Naive B cell (primary cell): ENCODE data around the gene ENDOU. TPM values are rescaled to one million over a fixed set of nuclear protein-coding genes. Genes with fewer than 3 reads are reported as not detected.
"Not testable (repeated sequence)": the region's sequence is repeated elsewhere in the genome, so short reads cannot be mapped to it uniquely, and the experiment has no call there.

Experiments
- ATAC-seq, 2 donors: fragments of 150-1000 bp; cut with Tn5 transposase; 2 replicates each; pipeline ENCODE4 v1.10.0; 2021; ENCODE audit warnings: low read depth in 2 of 2, mild to moderate bottlenecking in 2 of 2, moderate library complexity in 2 of 2
- DNase-seq: peaks from one replicate; pipeline ENCODE4 v3.0.0; 2022
- H3K27ac Mint-ChIP-seq, 6 donors: one replicate each; pipeline ENCODE4 v1.8.0; 2020 to 2022; ENCODE audit warnings: mild to moderate bottlenecking in 6 of 6, mixed read lengths in 6 of 6, moderate library complexity in 5 of 6, inconsistent platforms in 2 of 6
- H3K27me3 Mint-ChIP-seq, 3 donors: one replicate each; pipeline ENCODE4 v1.8.0; 2021 to 2022; ENCODE audit warnings: mixed read lengths in 3 of 3, mild to moderate bottlenecking in 1 of 3
- H3K36me3 Mint-ChIP-seq, 2 donors: one replicate each; pipeline ENCODE4 v1.8.0; 2020 to 2022; ENCODE audit warnings: mixed read lengths in 2 of 2, inconsistent platforms in 1 of 2, mild to moderate bottlenecking in 1 of 2
- H3K4me1 Mint-ChIP-seq, 3 donors: one replicate each; pipeline ENCODE4 v1.8.0; 2020 to 2022; ENCODE audit warnings: mixed read lengths in 3 of 3, inconsistent platforms in 1 of 3, mild to moderate bottlenecking in 1 of 3, moderate library complexity in 1 of 3
- H3K4me3 Mint-ChIP-seq, 8 donors: one replicate each; pipeline ENCODE4 v1.8.0; 2020 to 2022; ENCODE audit warnings: mild to moderate bottlenecking in 8 of 8, mixed read lengths in 8 of 8, moderate library complexity in 8 of 8, inconsistent platforms in 2 of 8
- H3K9me3 Mint-ChIP-seq, 7 donors: one replicate each; pipeline ENCODE4 v1.8.0; 2020 to 2022; ENCODE audit warnings: mixed read lengths in 7 of 7, mild to moderate bottlenecking in 5 of 7, inconsistent platforms in 2 of 7, moderate library complexity in 1 of 7
- polyA plus RNA-seq, 6 donors: library from polyadenylated mRNA; unstranded; fragments of 300-500 nt; fragmentation: Illumina TruSeq; gene quantifications; one replicate each; pipeline ENCODE4 v1.2.3, GENCODE V29; 2021; ENCODE audit warnings: low read depth in 6 of 6

Gene ENDOU
- polyA plus RNA-seq, 6 donors from 2014 or later = 0.21 TPM; not detected in 5

DNA sequence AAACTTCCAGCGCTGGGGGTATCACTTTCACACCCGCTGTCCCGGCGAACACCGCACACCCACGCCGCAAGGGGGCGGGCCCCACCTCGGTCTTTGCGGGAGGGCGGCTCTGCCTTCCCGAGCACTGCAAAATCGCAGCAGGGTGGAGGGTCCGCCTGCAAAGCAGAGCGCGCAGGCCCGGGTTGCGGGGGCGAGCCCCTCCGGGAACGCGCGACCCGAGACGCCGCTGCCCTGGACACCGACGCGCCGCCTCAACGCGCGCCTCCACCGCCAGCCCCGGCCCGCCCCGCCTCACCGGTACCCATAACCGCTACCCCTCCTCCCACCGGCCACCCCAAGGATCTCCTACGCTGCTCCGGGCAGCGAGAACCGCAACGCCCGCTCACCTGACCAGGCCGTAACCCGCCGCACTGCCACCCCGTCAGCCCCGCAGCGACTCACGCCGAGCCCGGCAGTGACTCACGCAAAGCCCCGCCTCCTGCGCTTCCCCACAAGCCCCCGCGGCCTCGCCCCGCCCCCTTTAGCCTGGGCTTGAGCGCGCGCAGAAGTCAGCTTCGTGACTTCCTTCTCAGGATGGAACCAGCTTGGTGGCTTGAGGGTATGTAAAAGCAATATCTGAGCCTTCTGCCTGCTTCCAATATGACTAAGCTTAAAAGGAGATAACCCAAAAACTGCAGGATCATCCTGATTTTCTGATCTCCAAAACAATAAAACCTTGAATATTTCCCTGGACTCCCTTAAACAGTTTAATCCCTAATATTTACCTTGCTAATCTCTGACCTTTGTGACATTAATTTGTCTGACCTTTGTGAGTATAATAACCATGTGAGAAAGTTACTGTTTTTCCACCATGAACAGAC is 19.5 kb downstream of the ENDOU start, which contains the start of gene RPAP3:
Gene RPAP3 (minus strand): TSS at position 465 of the 860 bp plus-strand sequence. CDS start 3,190 bp downstream, outside the sequence.
- peaks cover 0 to 8% of the 10 kb centered on the region in 2 donors for H3K36me3 Mint-ChIP-seq
- peak within 1 kb of the TSS; percentile 91 to 99 (median 96) for H3K4me3 Mint-ChIP-seq
- DNase-seq (peak; percentile 95), ATAC-seq (peak; percentile 86 to 87)
- peaks cover 59 to 67% (median 66%) of the 10 kb centered on the region in 3 donors for H3K4me1 Mint-ChIP-seq
- H3K27me3 Mint-ChIP-seq = no peaks in the 10 kb centered on the region
- H3K9me3 Mint-ChIP-seq = no peaks in the 10 kb centered on the region
- H3K27ac Mint-ChIP-seq = peak within 1 kb of the TSS; percentile 97 to 100 (median 98)

- DNase-seq (no peak), ATAC-seq (no peak)
- peak overlapping the region; percentile 53 to 98 (median 83) for H3K27ac Mint-ChIP-seq
- no peaks in the 10 kb centered on the region for H3K27me3 Mint-ChIP-seq
- H3K4me1 Mint-ChIP-seq = peaks cover 56 to 66% (median 65%) of the 10 kb centered on the region in 3 donors
- H3K4me3 Mint-ChIP-seq = peak overlapping the region; percentile 91 to 99 (median 96)
- peaks cover 0 to 8% of the 10 kb centered on the region in 2 donors for H3K36me3 Mint-ChIP-seq
- H3K9me3 Mint-ChIP-seq = no peaks in the 10 kb centered on the region
Observed at GRCh38 chr12:47705229-47705565, 20.1 kb downstream of the ENDOU start.

GRCh38 chr12:47704719-47705118 is 20.6 kb downstream of the ENDOU start:
- peaks cover 0 to 8% of the 10 kb centered on the region in 2 donors for H3K36me3 Mint-ChIP-seq
- DNase-seq (no peak), ATAC-seq (no peak)
- peak overlapping the region; percentile 91 to 99 (median 96) for H3K4me3 Mint-ChIP-seq
- peak overlapping the region; percentile 53 to 98 (median 83) for H3K27ac Mint-ChIP-seq
- no peaks in the 10 kb centered on the region for H3K27me3 Mint-ChIP-seq
- H3K4me1 Mint-ChIP-seq = peaks cover 53 to 66% (median 60%) of the 10 kb centered on the region in 3 donors
- H3K9me3 Mint-ChIP-seq = no peaks in the 10 kb centered on the region

- Mint-ChIP-seq H3K4me3 (peak overlapping the region in 1 of 8 donors; percentile 10), H3K9me3 (no peaks in the 10 kb centered on the region), H3K4me1 (peaks cover 34 to 66% (median 55%) of the 10 kb centered on the region in 3 donors), H3K27me3 (no peaks in the 10 kb centered on the region), H3K27ac (peak overlapping the region in 3 of 6 donors; percentile 30 to 71 (median 42)), H3K36me3 (peaks cover under 1 to 15% of the 10 kb centered on the region in 2 donors)
- no peak for DNase-seq
- ATAC-seq = no peak
Observed at GRCh38 chr12:47700263-47700662, 25.0 kb downstream of the ENDOU start.

- DNase-seq (no peak), ATAC-seq (no peak)
- H3K27ac Mint-ChIP-seq = no peak overlapping the region
- peak overlapping the region in 3 of 8 donors; percentile 38 to 62 (median 41) for H3K4me3 Mint-ChIP-seq
- H3K36me3 Mint-ChIP-seq = peaks cover 16 to 21% of the 10 kb centered on the region in 2 donors
- peaks cover 25 to 62% (median 48%) of the 10 kb centered on the region in 3 donors for H3K4me1 Mint-ChIP-seq
- no peaks in the 10 kb centered on the region for H3K9me3 Mint-ChIP-seq
- no peaks in the 10 kb centered on the region for H3K27me3 Mint-ChIP-seq
Observed at GRCh38 chr12:47698631-47699030, 26.7 kb downstream of the ENDOU start.

GRCh38 chr12:47698055-47698454 is 27.2 kb downstream of the ENDOU start:
- Mint-ChIP-seq H3K27ac (peak overlapping the region in 5 of 6 donors; percentile 21 to 89 (median 26)), H3K27me3 (no peaks in the 10 kb centered on the region), H3K4me3 (peak overlapping the region; percentile 25 to 86 (median 66)), H3K9me3 (no peaks in the 10 kb centered on the region), H3K4me1 (peaks cover 21 to 63% (median 42%) of the 10 kb centered on the region in 3 donors), H3K36me3 (peaks cover 22 to 24% of the 10 kb centered on the region in 2 donors)
- peak; percentile 99 to 100 for ATAC-seq
- peak; percentile 52 for DNase-seq

DNA sequence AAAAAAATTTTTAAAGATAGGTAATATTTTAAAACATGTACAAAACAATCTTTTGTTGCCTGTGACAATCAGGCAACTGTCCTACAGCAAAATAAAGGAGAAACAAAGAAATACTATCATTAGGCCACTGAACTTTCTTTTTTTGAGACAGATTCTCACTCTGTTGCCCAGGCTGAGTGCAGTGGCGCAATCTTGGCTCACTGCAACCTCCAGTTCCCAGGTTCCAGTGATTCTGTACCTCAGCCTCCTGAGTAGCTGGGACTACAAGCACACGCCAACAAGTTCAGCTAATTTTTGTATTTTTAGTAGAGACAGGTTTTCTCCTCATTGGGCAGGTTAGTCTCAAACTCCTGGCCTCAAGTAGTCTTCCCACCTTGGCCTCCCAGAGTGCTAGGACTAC is 36.1 kb downstream of the ENDOU start:
- ATAC-seq = no peak
- H3K4me1 Mint-ChIP-seq = peaks cover 0 to 15% (median 3%) of the 10 kb centered on the region in 3 donors
- no peaks in the 10 kb centered on the region for H3K9me3 Mint-ChIP-seq
- H3K36me3 Mint-ChIP-seq = peaks cover 23 to 34% of the 10 kb centered on the region in 2 donors
- no peak overlapping the region for H3K27ac Mint-ChIP-seq
- DNase-seq = no peak
- no peaks in the 10 kb centered on the region for H3K27me3 Mint-ChIP-seq
- no peak overlapping the region for H3K4me3 Mint-ChIP-seq

- ATAC-seq = no peak
- peaks cover 14 to 35% of the 10 kb centered on the region in 2 donors for H3K36me3 Mint-ChIP-seq
- peaks cover 0 to 9% (median 6%) of the 10 kb centered on the region in 3 donors for H3K4me1 Mint-ChIP-seq
Observed at GRCh38 chr12:47687636-47688035, 37.7 kb downstream of the ENDOU start.

DNA sequence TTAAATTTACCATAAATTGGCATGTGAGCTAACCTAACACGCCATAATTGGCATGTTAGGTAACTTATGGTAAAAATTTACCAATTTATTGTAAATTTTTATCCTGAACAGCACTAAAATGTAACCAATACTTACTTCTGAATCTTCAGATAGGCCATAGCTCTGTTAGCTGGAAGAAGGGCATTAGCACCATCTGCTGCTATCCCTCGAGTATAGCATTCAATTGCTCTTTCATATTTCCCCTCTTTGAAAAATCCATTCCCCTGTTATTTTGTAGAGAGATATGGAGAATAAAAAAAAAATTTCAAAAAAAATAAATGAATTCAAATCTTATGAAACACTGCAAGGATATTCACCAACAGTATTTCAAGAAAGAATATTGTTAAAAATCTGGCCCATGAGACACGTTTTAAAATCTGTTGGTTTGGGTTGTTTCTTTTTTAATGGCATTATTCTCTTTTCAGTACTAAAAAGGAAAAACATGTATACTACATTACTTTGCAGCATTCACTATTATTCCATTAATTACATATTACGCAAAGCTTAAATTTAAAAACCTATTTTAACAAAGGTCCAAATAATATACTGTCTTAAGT is 38.5 kb downstream of the ENDOU start:
- H3K9me3 Mint-ChIP-seq = no peaks in the 10 kb centered on the region
- DNase-seq (no peak), ATAC-seq (peak in 1 of 2 donors; percentile 39)
- no peak overlapping the region for H3K4me3 Mint-ChIP-seq
- H3K27me3 Mint-ChIP-seq = no peaks in the 10 kb centered on the region
- H3K27ac Mint-ChIP-seq = no peak overlapping the region
- H3K36me3 Mint-ChIP-seq = peaks cover 7 to 28% of the 10 kb centered on the region in 2 donors
- peaks cover 0 to 9% (median 4%) of the 10 kb centered on the region in 3 donors for H3K4me1 Mint-ChIP-seq

More at GRCh38 chr12:47687636-47688035, 37.7 kb downstream of the ENDOU start:
- Mint-ChIP-seq H3K9me3 (no peaks in the 10 kb centered on the region), H3K4me3 (no peak overlapping the region), H3K27me3 (no peaks in the 10 kb centered on the region), H3K27ac (no peak overlapping the region)
- DNase-seq = no peak

DNA sequence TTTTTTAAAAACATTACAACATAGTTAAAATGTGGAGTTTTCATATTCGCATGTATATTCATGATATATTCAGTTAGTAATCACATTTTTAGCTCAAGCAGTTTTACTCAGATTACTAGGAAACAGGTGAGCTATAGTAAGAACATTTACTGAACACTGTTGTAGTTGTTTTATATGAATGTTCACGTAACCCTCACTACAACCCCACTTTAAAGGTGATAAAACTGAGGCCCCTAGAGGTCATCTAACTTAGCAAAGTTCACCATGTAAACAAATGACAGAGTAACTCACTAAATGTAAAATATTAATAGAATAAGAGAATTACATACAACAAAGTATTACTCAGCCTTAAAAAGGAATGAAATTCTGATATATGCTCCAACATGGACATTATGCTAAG is 45.5 kb downstream of the ENDOU start:
- peak overlapping the region in 1 of 6 donors; percentile 68 for H3K27ac Mint-ChIP-seq
- DNase-seq (no peak), ATAC-seq (no peak)
- peaks cover 17 to 35% of the 10 kb centered on the region in 2 donors for H3K36me3 Mint-ChIP-seq
- peaks cover 0 to 3% (median 0%) of the 10 kb centered on the region in 7 donors for H3K9me3 Mint-ChIP-seq
- no peak overlapping the region for H3K4me3 Mint-ChIP-seq
- peaks cover 17 to 27% (median 26%) of the 10 kb centered on the region in 3 donors for H3K4me1 Mint-ChIP-seq
- H3K27me3 Mint-ChIP-seq = no peaks in the 10 kb centered on the region

- Mint-ChIP-seq H3K9me3 (no peaks in the 10 kb centered on the region), H3K27ac (peak overlapping the region in 4 of 6 donors; percentile 3 to 75 (median 40)), H3K4me1 (peaks cover 14 to 30% (median 16%) of the 10 kb centered on the region in 3 donors), H3K36me3 (peaks cover 21 to 33% of the 10 kb centered on the region in 2 donors), H3K27me3 (no peaks in the 10 kb centered on the region), H3K4me3 (peak overlapping the region in 1 of 8 donors; percentile 31)
- no peak for ATAC-seq
- no peak for DNase-seq
Observed at GRCh38 chr12:47672068-47672467, 53.2 kb downstream of the ENDOU start.

DNA sequence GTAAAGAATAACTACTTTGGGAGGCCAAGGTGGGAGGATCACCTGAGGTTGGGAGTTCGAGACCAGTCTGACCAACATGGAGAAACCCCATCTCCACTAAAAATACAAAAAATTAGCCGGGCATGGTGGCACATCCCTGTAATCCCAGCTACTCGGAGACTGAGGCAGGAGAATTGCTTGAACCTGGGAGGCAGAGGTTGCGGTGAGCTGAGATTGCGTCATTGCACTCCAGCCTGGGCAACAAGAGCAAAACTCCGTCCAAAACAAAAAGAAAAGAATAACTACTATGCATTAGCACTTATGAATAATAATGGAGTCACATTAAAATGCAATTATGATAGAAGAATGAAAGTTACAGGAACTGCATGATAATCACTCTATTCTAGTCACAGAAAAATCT is 57.4 kb downstream of the ENDOU start:
- H3K27me3 Mint-ChIP-seq, ATAC-seq, H3K4me1 Mint-ChIP-seq, DNase-seq, H3K4me3 Mint-ChIP-seq, H3K9me3 Mint-ChIP-seq: not testable (repeated sequence)
- peaks cover 25 to 26% of the 10 kb centered on the region in 2 donors for H3K36me3 Mint-ChIP-seq
- peak overlapping the region in 1 of 6 donors; percentile 18 for H3K27ac Mint-ChIP-seq
